Activated CD8-positive, alpha-beta memory T cell treated with anti-CD3 and anti-CD28 coated beads, Interleukin-2, amount 50 U/mL, for 1 hour (primary cell): ENCODE measurements around the gene SLC31A2.

Experiments
- DNase-seq: peaks from one replicate; pipeline ENCODE4 v3.0.0-alpha.2; 2020; ENCODE audit errors: extremely low read depth

The SLC31A2 gene

GRCh38 chr9:113151696-113152630 is 1.2 kb downstream of the SLC31A2 start:
- no peak for DNase-seq

- DNase-seq: no peak
These were observed 1.9 kb downstream of the SLC31A2 start for GRCh38 chr9:113152699-113153098.

GRCh38 chr9:113153599-113153998 is 2.8 kb downstream of the SLC31A2 start:
- no peak for DNase-seq

- DNase-seq: no peak
These were observed 3.7 kb downstream of the SLC31A2 start for GRCh38 chr9:113154471-113154870.

- DNase-seq: no peak
These were observed 4.1 kb downstream of the SLC31A2 start for GRCh38 chr9:113154946-113155345.

GRCh38 chr9:113155911-113156588 is 5.2 kb downstream of the SLC31A2 start:
- DNase-seq: no peak

GRCh38 chr9:113156880-113157279 is 6.1 kb downstream of the SLC31A2 start:
- DNase-seq: no peak

GRCh38 chr9:113158446-113158845 is 7.6 kb downstream of the SLC31A2 start:
- no peak for DNase-seq

- no peak for DNase-seq
These were observed 9.8 kb downstream of the SLC31A2 start for GRCh38 chr9:113160571-113160970.

GRCh38 chr9:113163001-113163400 is 12.2 kb downstream of the SLC31A2 start:
- DNase-seq: no peak

GRCh38 chr9:113164536-113165300 is 13.9 kb downstream of the SLC31A2 start:
- DNase-seq: no peak

GRCh38 chr9:113166039-113166438 is 15.2 kb downstream of the SLC31A2 start:
- DNase-seq: no peak

- no peak for DNase-seq
These were observed 18.0 kb downstream of the SLC31A2 start for GRCh38 chr9:113168809-113169208.

- no peak for DNase-seq
These were observed 22.5 kb downstream of the SLC31A2 start for GRCh38 chr9:113173341-113173740.

- no peak for DNase-seq
These were observed 26.0 kb downstream of the SLC31A2 start for GRCh38 chr9:113176803-113177202.

GRCh38 chr9:113177251-113177650 is 26.4 kb downstream of the SLC31A2 start:
- DNase-seq: no peak

GRCh38 chr9:113178087-113178486 is 27.3 kb downstream of the SLC31A2 start:
- DNase-seq: no peak

GRCh38 chr9:113179839-113180238 is 29.0 kb downstream of the SLC31A2 start:
- no peak for DNase-seq

- DNase-seq: no peak
These were observed 30.4 kb downstream of the SLC31A2 start for GRCh38 chr9:113181165-113181564.

- no peak for DNase-seq
These were observed 33.2 kb downstream of the SLC31A2 start for GRCh38 chr9:113183956-113184488.

- no peak for DNase-seq
These were observed 33.7 kb downstream of the SLC31A2 start for GRCh38 chr9:113184539-113184938.

GRCh38 chr9:113185271-113185670 is 34.5 kb downstream of the SLC31A2 start:
- no peak for DNase-seq
